Astrocyte of the cerebellum (primary cell): ENCODE data around the gene CCER1.

ENCODE experiments used
- DNase-seq: peaks from one replicate; pipeline ENCODE4 v3.0.0-alpha.2; 2011; ENCODE audit warnings: low read depth
- H3K4me3 ChIP-seq: 2 replicates; pipeline ENCODE4 v1.5.1; 2011; ENCODE audit warnings: mild to moderate bottlenecking, low read depth, low read length, moderate library complexity
- in situ Hi-C: cut with HindIII; loops from 2 replicates; pipeline ENCODE4 v1.10.0; 2017; ENCODE audit warnings: low sequenced_read_pairs
- TF ChIP-seq, protein P1 (sequence below): IDR thresholded peaks from 2 replicates; pipeline ENCODE4 v1.5.1; 2012; ENCODE audit warnings: low read length, low read depth, moderate library complexity, mild to moderate bottlenecking; ENCODE audit errors: missing control alignments

Gene CCER1, protein sequence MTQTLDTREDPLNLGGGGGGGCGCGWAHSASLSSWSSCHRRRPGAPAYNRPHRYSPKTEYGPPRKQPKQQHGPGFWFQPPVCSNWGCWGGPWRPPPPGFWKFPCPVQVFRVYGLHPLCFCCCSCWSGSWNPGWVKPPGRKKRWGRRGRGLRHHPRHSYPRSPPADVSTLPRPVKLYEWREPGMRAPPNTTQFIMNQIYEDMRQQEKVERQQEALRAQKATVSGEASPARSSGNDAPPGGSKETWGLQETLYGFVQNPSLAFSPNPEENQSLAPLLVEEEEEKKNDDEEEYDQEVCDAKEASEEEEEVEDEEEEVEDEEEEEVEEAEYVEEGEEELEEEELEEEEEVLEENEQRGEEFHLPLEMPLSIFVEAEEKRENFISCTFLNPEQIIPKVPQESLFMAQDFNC

DNA sequence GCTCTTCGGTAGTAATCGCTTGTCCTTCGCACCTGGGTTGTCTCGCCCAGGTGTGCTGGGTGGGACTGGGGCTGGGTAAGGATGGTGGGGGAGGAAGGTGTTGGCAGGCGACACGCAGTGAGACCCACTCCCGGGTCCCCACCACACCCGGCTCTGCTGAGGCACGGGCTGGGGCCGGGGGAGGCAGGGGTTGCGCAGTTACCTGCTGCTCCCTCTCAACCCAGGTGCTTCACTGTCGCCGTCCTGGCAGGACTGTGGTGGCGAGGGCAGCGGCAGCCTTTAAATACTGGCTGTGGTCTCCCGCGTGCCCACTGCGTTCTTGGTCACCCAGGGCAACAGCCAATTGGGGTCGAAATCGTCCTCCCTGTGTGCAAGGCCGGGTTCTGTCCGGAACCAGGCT lies at the start of gene CCER1:
Gene CCER1, minus strand, starts transcription at position 256 of the 400 bp plus-strand sequence. CDS start 434 bp downstream, outside the sequence.
- TF ChIP-seq, protein P1, sequence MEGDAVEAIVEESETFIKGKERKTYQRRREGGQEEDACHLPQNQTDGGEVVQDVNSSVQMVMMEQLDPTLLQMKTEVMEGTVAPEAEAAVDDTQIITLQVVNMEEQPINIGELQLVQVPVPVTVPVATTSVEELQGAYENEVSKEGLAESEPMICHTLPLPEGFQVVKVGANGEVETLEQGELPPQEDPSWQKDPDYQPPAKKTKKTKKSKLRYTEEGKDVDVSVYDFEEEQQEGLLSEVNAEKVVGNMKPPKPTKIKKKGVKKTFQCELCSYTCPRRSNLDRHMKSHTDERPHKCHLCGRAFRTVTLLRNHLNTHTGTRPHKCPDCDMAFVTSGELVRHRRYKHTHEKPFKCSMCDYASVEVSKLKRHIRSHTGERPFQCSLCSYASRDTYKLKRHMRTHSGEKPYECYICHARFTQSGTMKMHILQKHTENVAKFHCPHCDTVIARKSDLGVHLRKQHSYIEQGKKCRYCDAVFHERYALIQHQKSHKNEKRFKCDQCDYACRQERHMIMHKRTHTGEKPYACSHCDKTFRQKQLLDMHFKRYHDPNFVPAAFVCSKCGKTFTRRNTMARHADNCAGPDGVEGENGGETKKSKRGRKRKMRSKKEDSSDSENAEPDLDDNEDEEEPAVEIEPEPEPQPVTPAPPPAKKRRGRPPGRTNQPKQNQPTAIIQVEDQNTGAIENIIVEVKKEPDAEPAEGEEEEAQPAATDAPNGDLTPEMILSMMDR, result no peak
- DNase-seq, result no peak
- in situ Hi-C loops, result no loop called here
- H3K4me3 ChIP-seq, result no peak within 1 kb of the TSS

- in situ Hi-C loops, result no loop called here
- H3K4me3 ChIP-seq, result no peak overlapping the region
- TF ChIP-seq, protein P1, result no peak
- no peak for DNase-seq
Measured at GRCh38 chr12:91003737-91004136, 48.8 kb upstream of the CCER1 start.

DNA sequence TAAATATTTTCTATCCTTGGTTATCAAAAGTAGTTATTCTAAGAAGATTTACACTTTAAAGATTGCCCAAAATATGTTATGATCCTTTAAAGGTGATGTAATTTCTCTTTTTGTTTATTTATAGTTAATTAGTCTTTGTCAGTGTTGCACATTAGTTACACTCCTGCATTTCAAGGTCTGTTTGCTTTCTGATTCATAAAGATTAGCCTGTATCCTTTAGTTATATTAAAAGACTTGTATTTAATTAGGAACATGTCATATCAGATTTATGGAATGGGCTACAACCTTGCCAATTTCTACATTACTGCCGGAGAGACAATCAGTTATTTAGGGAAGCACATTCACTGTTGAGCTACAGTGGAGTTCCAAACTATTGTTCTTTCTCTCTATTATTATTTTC lies 46.3 kb upstream of the CCER1 start:
- no peak for DNase-seq
- in situ Hi-C loops, result no loop called here
- no peak overlapping the region for H3K4me3 ChIP-seq
- TF ChIP-seq, protein P1, result no peak

GRCh38 chr12:90999966-91000365 lies 45.0 kb upstream of the CCER1 start:
- in situ Hi-C loops, result loop anchor here (25.0 kb wide), 1 partner anchor 337 kb away; no protein-coding TSS in a partner anchor
- H3K4me3 ChIP-seq, result no peak overlapping the region
- no peak for DNase-seq
- TF ChIP-seq, protein P1, result no peak

- in situ Hi-C loops, result loop anchor here (25.0 kb wide), 1 partner anchor 338 kb away; no protein-coding TSS in a partner anchor
- H3K4me3 ChIP-seq, result no peak overlapping the region
- TF ChIP-seq, protein P1, result no peak
- no peak for DNase-seq
Measured at GRCh38 chr12:90999527-90999926, 44.6 kb upstream of the CCER1 start.

DNA sequence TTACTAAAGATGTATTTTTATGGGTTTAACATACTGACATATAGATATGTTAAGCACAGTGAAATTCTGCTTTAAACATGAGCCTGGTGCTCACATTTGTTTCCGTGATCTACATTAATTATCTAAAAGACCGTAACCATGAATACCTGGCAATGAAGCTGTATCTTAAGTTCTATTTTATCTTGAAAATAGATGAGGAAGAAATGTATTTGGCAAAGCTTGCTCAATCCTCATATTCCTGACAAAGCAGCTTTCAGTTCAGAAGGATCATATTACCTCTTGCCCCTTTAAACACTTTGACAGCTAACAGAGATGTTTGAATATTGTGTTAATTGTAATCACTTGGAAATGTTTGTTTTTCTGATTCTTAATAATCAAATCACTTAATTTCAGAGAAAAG lies 40.0 kb upstream of the CCER1 start:
- in situ Hi-C loops, result loop anchor here (25.0 kb wide), 1 partner anchor 342 kb away; no protein-coding TSS in a partner anchor
- DNase-seq, result peak; percentile 3
- TF ChIP-seq, protein P1, result no peak
- H3K4me3 ChIP-seq, result no peak overlapping the region
